Activated CD8-positive, alpha-beta memory T cell treated with anti-CD3 and anti-CD28 coated beads for 1 hour (primary cell): ENCODE measurements around the gene RPA4.
"Not testable (repeated sequence)": the region's sequence is repeated elsewhere in the genome, so short reads cannot be mapped to it uniquely, and the experiment has no call there.

Source experiments
- DNase-seq, 2 donors: peaks; one replicate each; pipeline ENCODE4 v3.0.0-alpha.2; 2020; ENCODE audit warnings: low read depth in 1 of 2; ENCODE audit errors: extremely low read depth in 1 of 2

Gene RPA4

GRCh38 chrX:96883608-96884007 is at the start of gene RPA4:
Gene RPA4, plus strand, starts transcription at chrX:96883908. Its CDS starts 403 bp downstream, at chrX:96884311.
- no peak for DNase-seq

GRCh38 chrX:96834137-96834536 is 49.6 kb upstream of the RPA4 start:
- no peak for DNase-seq

- DNase-seq: no peak
Measured at GRCh38 chrX:96835660-96836289, 47.9 kb upstream of the RPA4 start.

GRCh38 chrX:96837808-96838207 is 45.9 kb upstream of the RPA4 start:
- no peak for DNase-seq

GRCh38 chrX:96838537-96838936 is 45.2 kb upstream of the RPA4 start:
- no peak for DNase-seq

GRCh38 chrX:96841325-96841724 is 42.4 kb upstream of the RPA4 start:
- DNase-seq: no peak

- not testable (repeated sequence) for DNase-seq
Measured at GRCh38 chrX:96841866-96842265, 41.8 kb upstream of the RPA4 start.

- no peak for DNase-seq
Measured at GRCh38 chrX:96843566-96843965, 40.1 kb upstream of the RPA4 start.

- no peak for DNase-seq
Measured at GRCh38 chrX:96846841-96847240, 36.9 kb upstream of the RPA4 start.

GRCh38 chrX:96859422-96859821 is 24.3 kb upstream of the RPA4 start:
- DNase-seq: not testable (repeated sequence)

GRCh38 chrX:96861218-96861617 is 22.5 kb upstream of the RPA4 start:
- DNase-seq: no peak

- no peak for DNase-seq
Measured at GRCh38 chrX:96861661-96862060, 22.0 kb upstream of the RPA4 start.

GRCh38 chrX:96884027-96884426 is 319 bp downstream of the RPA4 start:
- DNase-seq: no peak

- DNase-seq: no peak
Measured at GRCh38 chrX:96889726-96890125, 6.0 kb downstream of the RPA4 start.

GRCh38 chrX:96906741-96907140 is 23.0 kb downstream of the RPA4 start:
- no peak for DNase-seq

- no peak for DNase-seq
Measured at GRCh38 chrX:96907516-96908272, 24.0 kb downstream of the RPA4 start.

GRCh38 chrX:96909291-96909690 is 25.6 kb downstream of the RPA4 start:
- DNase-seq: no peak

GRCh38 chrX:96918864-96919263 is 35.2 kb downstream of the RPA4 start:
- DNase-seq: no peak

- DNase-seq: no peak
Measured at GRCh38 chrX:96919672-96920071, 36.0 kb downstream of the RPA4 start.

- DNase-seq: no peak
Measured at GRCh38 chrX:96924581-96924980, 40.9 kb downstream of the RPA4 start.

GRCh38 chrX:96929036-96929435 is 45.3 kb downstream of the RPA4 start:
- no peak for DNase-seq
